ENCODE results near the gene LMBRD1. TPM values are rescaled to one million over a fixed set of nuclear protein-coding genes. Genes with fewer than 3 reads are reported as not detected.

The LMBRD1 gene
- total RNA-seq, 1 experiment from 2014 or later: 17.0 TPM

DNA sequence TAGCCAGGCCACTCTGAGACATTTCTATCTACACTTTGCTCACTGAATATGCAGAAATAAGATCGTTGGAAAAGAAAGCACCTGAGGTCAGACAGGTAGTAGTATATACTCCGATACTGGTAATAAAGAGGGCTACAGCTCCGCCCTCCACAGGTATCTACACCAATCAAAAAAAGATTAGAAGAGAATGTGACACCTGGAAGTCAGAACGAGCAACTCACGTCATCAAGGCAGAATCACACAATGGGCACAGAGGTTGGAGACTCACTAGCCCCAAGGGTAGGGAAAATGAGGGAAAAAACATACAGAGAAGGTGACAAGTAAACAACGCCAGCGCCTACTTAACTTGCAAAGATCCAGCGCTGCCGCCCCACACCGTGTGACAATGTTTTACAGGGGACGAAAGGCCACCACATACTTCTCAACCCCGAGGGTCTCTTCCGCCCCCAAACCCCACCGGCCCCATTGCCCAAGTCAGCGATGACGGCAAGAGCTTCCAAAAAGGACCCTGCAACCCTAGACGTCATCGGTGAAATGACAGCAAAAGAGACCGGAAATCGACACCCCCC, 653 bp downstream of the LMBRD1 start:
- no peak for TF ChIP-seq CTCF (conservative IDR thresholded peaks at IDR 0.05)
- H3K4ac ChIP-seq (ENCODE audit: low read depth, low read length): no peak overlapping the region
- H3K79me2 ChIP-seq (ENCODE audit: insufficient read depth, low read length): no peaks in the 10 kb centered on the region; the same call in 1 of the 2 replicates
- peaks cover 4% of the 10 kb centered on the region; the same call in 1 of the 2 replicates for H3K4me1 ChIP-seq (ENCODE audit: insufficient read depth, low read length)
- H2BK5ac ChIP-seq (ENCODE audit: insufficient read length, low read length): no peak overlapping the region
- H4K91ac ChIP-seq (ENCODE audit: insufficient read length, low read depth, low read length): no peak overlapping the region
- no peak overlapping the region for H4K8ac ChIP-seq (replicated peaks; ENCODE audit: insufficient read length, low read depth, low read length)
- no peaks in the 10 kb centered on the region for H3K27me3 Mint-ChIP-seq (ENCODE audit: low read depth)
- H3K36me3 Mint-ChIP-seq (ENCODE audit: insufficient read depth in 1 of 3, low read depth in 3 of 3): no peaks in the 10 kb centered on the region; a peak in 2 of 7 replicates
- H3K4me1 Mint-ChIP-seq: peaks cover 33 to 36% of the 10 kb centered on the region in 2 experiments
- peak overlapping the region; percentile 71 for H3K18ac ChIP-seq (ENCODE audit: insufficient read length, low read depth, low read length)
- H3K79me1 ChIP-seq (ENCODE audit: insufficient read depth, low read depth, low read length, poor library complexity, severe bottlenecking): no peaks in the 10 kb centered on the region
- H2AFZ ChIP-seq (ENCODE audit: low read length): no peak overlapping the region
- H4K5ac ChIP-seq (ENCODE audit: insufficient read length, low read depth, low read length): no peak overlapping the region
- H3K23ac ChIP-seq (ENCODE audit: insufficient read length, low read depth, low read length): no peak overlapping the region
- H3K27me3 ChIP-seq (ENCODE audit: insufficient read depth, low read length): no peaks in the 10 kb centered on the region
- peak overlapping the region; percentile 35 for H3K27ac ChIP-seq (ENCODE audit: insufficient read length, low read depth, low read length)
- peak overlapping the region; percentile 91 to 96 for H3K4me3 Mint-ChIP-seq
- DNase-seq: peak; percentile 77
- H3K56ac ChIP-seq (ENCODE audit: insufficient read length, low read depth, low read length): no peak overlapping the region
- H3K9me3 Mint-ChIP-seq: no peaks in the 10 kb centered on the region; a peak in 2 of 5 replicates
- peak overlapping the region; percentile 87; the same call in 1 of the 2 replicates for H3K14ac ChIP-seq (ENCODE audit: insufficient read depth, low read length)
- H3K9ac ChIP-seq (ENCODE audit: extremely low read depth, insufficient read length, low read length): peak overlapping the region; percentile 84
- no peak overlapping the region for H2BK15ac ChIP-seq (ENCODE audit: low read depth, low read length)
- no peaks in the 10 kb centered on the region for H3K23me2 ChIP-seq (ENCODE audit: insufficient read length, low read depth, low read length, poor library complexity, severe bottlenecking)
- no peak overlapping the region for H2BK120ac ChIP-seq (ENCODE audit: low read depth, low read length, poor library complexity, severe bottlenecking)
- H3K9me3 ChIP-seq (ENCODE audit: control insufficient read depth, low read depth, low read length): no peaks in the 10 kb centered on the region
- H3K27ac Mint-ChIP-seq: peak overlapping the region; percentile 98 to 99 (median 99)
- H2AK5ac ChIP-seq (ENCODE audit: insufficient read length, low read length): no peak overlapping the region
- H3T11ph ChIP-seq (ENCODE audit: low read length): no peak overlapping the region
- no CpG with 5 or more reads among the region's 20 CpGs for WGBS (ENCODE audit: extremely low coverage, insufficient read length, low lambda C conversion rate)
- peak overlapping the region; percentile 36 for H3K4me2 ChIP-seq (ENCODE audit: insufficient read depth, insufficient read length, low read length)
- no peaks in the 10 kb centered on the region for H4K20me1 ChIP-seq (ENCODE audit: control insufficient read depth, insufficient read depth, insufficient read length)
- no peak overlapping the region for H2BK12ac ChIP-seq (ENCODE audit: insufficient read length, low read depth, low read length)
- no peak overlapping the region for H2BK20ac ChIP-seq (ENCODE audit: low read depth, low read length, poor library complexity, severe bottlenecking)

Measured in H9 (cell line).